ENCODE results near the gene GLCE.

DNA sequence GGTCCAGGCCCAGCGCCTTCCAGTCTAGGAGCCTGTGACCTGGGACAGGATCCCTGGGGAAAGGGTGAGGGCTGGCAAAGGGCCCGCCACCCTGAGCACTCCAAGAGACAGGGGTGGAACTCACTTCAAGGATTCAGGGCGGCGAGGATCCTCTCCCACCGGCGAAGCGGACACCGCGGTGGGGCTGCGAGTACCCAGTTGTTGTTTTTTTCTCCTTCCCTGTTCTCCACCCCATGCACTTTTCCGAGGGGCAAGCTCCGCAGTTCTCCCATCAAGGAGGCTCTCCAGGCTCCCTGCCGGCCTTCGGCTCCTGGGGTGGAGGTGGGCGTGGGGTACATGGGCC lies 137.9 kb downstream of the GLCE start:
- no peak for TF ChIP-seq POLR2A (IDR thresholded peaks at IDR 0.05; ENCODE audit: low read depth, low read length)
- TF ChIP-seq, protein P1, sequence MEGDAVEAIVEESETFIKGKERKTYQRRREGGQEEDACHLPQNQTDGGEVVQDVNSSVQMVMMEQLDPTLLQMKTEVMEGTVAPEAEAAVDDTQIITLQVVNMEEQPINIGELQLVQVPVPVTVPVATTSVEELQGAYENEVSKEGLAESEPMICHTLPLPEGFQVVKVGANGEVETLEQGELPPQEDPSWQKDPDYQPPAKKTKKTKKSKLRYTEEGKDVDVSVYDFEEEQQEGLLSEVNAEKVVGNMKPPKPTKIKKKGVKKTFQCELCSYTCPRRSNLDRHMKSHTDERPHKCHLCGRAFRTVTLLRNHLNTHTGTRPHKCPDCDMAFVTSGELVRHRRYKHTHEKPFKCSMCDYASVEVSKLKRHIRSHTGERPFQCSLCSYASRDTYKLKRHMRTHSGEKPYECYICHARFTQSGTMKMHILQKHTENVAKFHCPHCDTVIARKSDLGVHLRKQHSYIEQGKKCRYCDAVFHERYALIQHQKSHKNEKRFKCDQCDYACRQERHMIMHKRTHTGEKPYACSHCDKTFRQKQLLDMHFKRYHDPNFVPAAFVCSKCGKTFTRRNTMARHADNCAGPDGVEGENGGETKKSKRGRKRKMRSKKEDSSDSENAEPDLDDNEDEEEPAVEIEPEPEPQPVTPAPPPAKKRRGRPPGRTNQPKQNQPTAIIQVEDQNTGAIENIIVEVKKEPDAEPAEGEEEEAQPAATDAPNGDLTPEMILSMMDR (IDR thresholded peaks at IDR 0.05 in 2 of 3, conservative IDR thresholded peaks at IDR 0.05 in 1 of 3; ENCODE audit: control insufficient read depth in 2 of 3, extremely low read depth in 1 of 3, insufficient read depth in 1 of 3, low read depth in 3 of 3, low read length in 3 of 3) = no peak
- TF ChIP-seq EGR1 (IDR thresholded peaks at IDR 0.05; ENCODE audit: borderline replicate concordance in 1 of 2, low read depth in 2 of 2, low read length in 2 of 2) = no peak
- no peak for TF ChIP-seq HCFC1 (IDR thresholded peaks at IDR 0.05; ENCODE audit: low read length)
- TF ChIP-seq, protein P2, sequence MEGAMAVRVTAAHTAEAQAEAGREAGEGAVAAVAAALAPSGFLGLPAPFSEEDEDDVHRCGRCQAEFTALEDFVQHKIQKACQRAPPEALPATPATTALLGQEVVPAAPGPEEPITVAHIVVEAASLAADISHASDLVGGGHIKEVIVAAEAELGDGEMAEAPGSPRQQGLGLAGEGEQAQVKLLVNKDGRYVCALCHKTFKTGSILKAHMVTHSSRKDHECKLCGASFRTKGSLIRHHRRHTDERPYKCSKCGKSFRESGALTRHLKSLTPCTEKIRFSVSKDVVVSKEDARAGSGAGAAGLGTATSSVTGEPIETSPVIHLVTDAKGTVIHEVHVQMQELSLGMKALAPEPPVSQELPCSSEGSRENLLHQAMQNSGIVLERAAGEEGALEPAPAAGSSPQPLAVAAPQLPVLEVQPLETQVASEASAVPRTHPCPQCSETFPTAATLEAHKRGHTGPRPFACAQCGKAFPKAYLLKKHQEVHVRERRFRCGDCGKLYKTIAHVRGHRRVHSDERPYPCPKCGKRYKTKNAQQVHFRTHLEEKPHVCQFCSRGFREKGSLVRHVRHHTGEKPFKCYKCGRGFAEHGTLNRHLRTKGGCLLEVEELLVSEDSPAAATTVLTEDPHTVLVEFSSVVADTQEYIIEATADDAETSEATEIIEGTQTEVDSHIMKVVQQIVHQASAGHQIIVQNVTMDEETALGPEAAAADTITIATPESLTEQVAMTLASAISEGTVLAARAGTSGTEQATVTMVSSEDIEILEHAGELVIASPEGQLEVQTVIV (IDR thresholded peaks at IDR 0.05; ENCODE audit: borderline replicate concordance, partially characterized antibody) = no peak

Data from GM12878 (cell line).